ENCODE data around the gene FNDC8.
"Not testable (repeated sequence)": the region's sequence is repeated elsewhere in the genome, so short reads cannot be mapped to it uniquely, and the experiment has no call there.

The FNDC8 gene

DNA sequence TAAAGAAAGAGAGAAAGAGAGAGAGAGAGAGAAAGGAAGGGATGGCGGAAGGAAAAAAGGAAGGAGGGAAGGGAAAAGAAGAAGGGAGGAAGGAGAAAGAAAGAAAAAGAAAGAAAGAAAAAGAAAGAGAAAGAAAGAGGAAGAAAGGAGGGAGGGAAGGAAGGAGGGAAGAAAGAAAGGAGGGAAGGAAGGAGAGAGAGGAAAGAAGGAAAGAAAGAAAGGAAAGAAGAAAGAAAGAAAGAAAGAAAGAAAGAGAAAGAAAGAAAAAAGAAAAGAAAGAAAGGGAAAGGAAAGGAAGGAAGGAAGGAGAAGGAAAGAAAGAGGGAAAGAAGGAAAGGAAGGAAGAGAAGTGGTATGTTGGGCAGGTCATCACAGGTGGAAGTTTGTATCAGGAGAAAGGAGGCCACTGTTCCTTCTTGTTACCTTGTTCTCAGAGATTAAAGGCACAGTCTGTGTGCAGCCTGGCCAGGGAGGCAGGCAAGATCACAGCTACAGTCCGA lies 53.5 kb downstream of the FNDC8 start:
- no peak for DNase-seq

DNA sequence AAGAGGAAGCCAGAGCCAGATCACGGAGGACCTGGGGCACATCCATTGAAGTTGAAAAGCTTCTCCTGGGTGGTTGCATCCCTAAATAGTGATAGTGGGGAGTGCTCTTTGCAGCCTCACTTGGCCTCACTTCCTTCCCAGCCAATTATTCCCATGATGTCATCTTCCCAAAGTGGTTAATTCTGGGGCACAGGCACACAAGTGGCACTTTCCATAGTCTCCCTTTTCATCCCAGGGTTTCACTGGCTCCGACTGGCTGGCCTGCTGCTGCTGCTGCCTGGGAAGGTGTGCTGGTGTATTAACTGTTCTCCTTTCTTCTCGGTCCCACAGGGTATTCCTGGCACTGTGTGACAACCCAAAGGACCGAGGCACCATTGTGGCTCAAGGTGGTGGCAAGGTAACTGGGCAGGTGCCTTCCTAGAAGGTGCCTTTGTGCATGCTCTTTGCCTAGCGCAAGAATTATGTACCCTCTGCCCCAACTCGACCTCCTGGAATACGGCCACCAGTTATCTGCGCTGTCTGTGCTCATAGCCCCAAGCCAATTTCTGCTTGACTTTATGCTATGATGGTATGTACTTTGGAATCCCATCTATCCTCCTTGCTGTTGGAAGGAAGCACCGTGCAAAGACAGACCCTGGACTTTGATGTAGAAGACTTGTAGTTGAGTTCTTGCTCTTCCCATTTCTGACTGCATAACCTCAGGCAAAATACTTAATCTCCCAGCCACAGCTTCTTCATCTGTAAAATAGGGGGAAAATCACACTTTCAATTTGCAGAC lies 54.4 kb downstream of the FNDC8 start:
- DNase-seq, result no peak

DNA sequence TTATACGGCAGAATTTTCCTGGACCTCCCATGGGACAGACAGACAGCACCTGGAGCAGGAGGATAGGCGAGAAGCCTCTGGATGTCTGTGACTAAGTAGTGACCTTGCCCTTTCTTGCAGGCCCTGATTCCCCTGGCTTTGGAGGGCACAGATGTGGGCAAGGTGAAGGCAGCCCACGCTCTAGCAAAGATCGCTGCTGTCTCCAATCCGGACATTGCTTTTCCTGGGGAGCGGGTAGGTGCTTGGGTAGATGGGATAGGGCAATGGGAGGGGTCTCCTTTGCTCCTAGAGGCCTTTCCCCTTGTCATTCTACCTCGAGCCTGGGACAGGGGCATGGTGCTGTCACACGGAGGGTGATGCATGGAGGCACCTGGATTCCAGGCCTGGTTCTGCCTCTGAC lies 55.5 kb downstream of the FNDC8 start:
- DNase-seq, result no peak

DNA sequence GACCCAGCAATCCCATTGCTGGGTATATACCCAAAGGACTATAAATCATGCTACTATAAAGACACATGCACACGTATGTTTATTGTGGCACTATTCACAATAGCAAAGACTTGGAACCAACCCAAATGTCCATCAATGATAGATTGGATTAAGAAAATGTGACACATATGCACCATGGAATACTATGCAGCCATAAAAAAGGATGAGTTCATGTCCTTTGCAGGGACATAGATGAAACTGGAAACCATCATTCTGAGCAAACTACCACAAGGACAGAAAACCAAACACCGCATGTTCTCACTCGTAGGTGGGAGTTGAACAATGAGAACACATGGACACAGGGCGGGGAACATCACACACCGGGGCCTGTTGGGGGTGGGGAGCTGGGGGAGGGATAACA lies 58.0 kb downstream of the FNDC8 start:
- DNase-seq, result not testable (repeated sequence)
